Right atrium auricular region (tissue), 2 donors: ENCODE data around the gene KIAA0040. TPM values are rescaled to one million over a fixed set of nuclear protein-coding genes. Genes with fewer than 3 reads are reported as not detected.

Source experiments
- DNase-seq: peaks from one replicate; pipeline ENCODE4 v3.0.0-alpha.2; 2019; ENCODE audit warnings: low spot score
- H3K27ac ChIP-seq, 2 donors: fragments of 200-600 bp; sonication (generic); 1 replicate in 1 of 2; 2 replicates in 1 of 2; pipeline ENCODE4 v1.5.1; 2016 to 2019
- H3K27me3 ChIP-seq, 2 donors: fragments of 200-600 bp; sonication (generic); one replicate each; pipeline versions ENCODE4 v1.5.1 to v1.6.0; 2017 to 2019
- H3K36me3 ChIP-seq: fragments of 200-600 bp; sonication (generic); one replicate; pipeline ENCODE4 v1.5.1; 2016
- H3K4me1 ChIP-seq, 2 donors: fragments of 200-600 bp; sonication (generic); one replicate each; pipeline versions ENCODE4 v1.5.1 to v1.6.0; 2017 to 2019
- H3K4me3 ChIP-seq, 2 donors: fragments of 200-600 bp; sonication (generic); 1 replicate in 1 of 2; 2 replicates in 1 of 2; pipeline ENCODE4 v1.5.1; 2017 to 2019; ENCODE audit warnings: mild to moderate bottlenecking in 1 of 2, moderate library complexity in 1 of 2
- H3K9me3 ChIP-seq, 2 donors: fragments of 200-600 bp; sonication (generic); one replicate each; pipeline ENCODE4 v1.5.1; 2019
- CTCF ChIP-seq, 2 donors: fragments of 200-600 bp; sonication (generic); IDR thresholded peaks; one replicate each; pipeline ENCODE4 v1.5.1; 2019; ENCODE audit warnings: antibody characterized with exemption in 2 of 2
- total RNA-seq, 2 donors: library from RNA; depleted of rRNA; stranded (reverse); fragments of >200 nt; gene quantifications; one replicate each; pipeline ENCODE4 v1.1.0, GENCODE V29; 2016

The KIAA0040 gene
- total RNA-seq, 2 donors from 2014 or later = 11.9 to 37.3 TPM

- H3K9me3 ChIP-seq = no peaks in the 10 kb centered on the region
- no peak overlapping the region for H3K4me3 ChIP-seq
- H3K4me1 ChIP-seq = peaks cover 0 to 53% of the 10 kb centered on the region in 2 donors
- no peak for TF ChIP-seq CTCF (IDR thresholded peaks at IDR 0.05)
- no peak for DNase-seq
- no peak overlapping the region for H3K27ac ChIP-seq
- no peaks in the 10 kb centered on the region for H3K36me3 ChIP-seq
- no peaks in the 10 kb centered on the region for H3K27me3 ChIP-seq
Measured at GRCh38 chr1:175185903-175186302, 6.7 kb downstream of the KIAA0040 start.

GRCh38 chr1:175183586-175183985, 9.0 kb downstream of the KIAA0040 start:
- H3K27ac ChIP-seq = no peak overlapping the region
- H3K9me3 ChIP-seq = no peaks in the 10 kb centered on the region
- H3K4me1 ChIP-seq = peaks cover 0 to 34% of the 10 kb centered on the region in 2 donors
- no peaks in the 10 kb centered on the region for H3K27me3 ChIP-seq
- H3K4me3 ChIP-seq = no peak overlapping the region
- DNase-seq = no peak
- H3K36me3 ChIP-seq = no peaks in the 10 kb centered on the region
- TF ChIP-seq CTCF (IDR thresholded peaks at IDR 0.05) = no peak

GRCh38 chr1:175182201-175182746, 10.3 kb downstream of the KIAA0040 start:
- DNase-seq = no peak
- peaks cover 0 to 29% of the 10 kb centered on the region in 2 donors for H3K4me1 ChIP-seq
- no peak for TF ChIP-seq CTCF (IDR thresholded peaks at IDR 0.05)

GRCh38 chr1:175179837-175180590, 12.6 kb downstream of the KIAA0040 start:
- Histone ChIP-seq H3K9me3 (no peaks in the 10 kb centered on the region), H3K36me3 (peaks cover 16% of the 10 kb centered on the region), H3K27ac (no peak overlapping the region), H3K4me3 (no peak overlapping the region), H3K4me1 (peaks cover 0 to 9% of the 10 kb centered on the region in 2 donors), H3K27me3 (no peaks in the 10 kb centered on the region)
- TF ChIP-seq CTCF (IDR thresholded peaks at IDR 0.05) = no peak
- DNase-seq = no peak

More at GRCh38 chr1:175182201-175182746, 10.3 kb downstream of the KIAA0040 start:
- Histone ChIP-seq H3K9me3 (no peaks in the 10 kb centered on the region), H3K27ac (no peak overlapping the region), H3K27me3 (no peaks in the 10 kb centered on the region), H3K36me3 (peaks cover 10% of the 10 kb centered on the region), H3K4me3 (no peak overlapping the region)

GRCh38 chr1:175178456-175178855, 14.1 kb downstream of the KIAA0040 start:
- Histone ChIP-seq H3K4me1 (peaks cover 0 to 14% of the 10 kb centered on the region in 2 donors), H3K9me3 (no peaks in the 10 kb centered on the region), H3K4me3 (no peak overlapping the region), H3K27me3 (no peaks in the 10 kb centered on the region), H3K27ac (no peak overlapping the region), H3K36me3 (peaks cover 16% of the 10 kb centered on the region)
- no peak for DNase-seq
- no peak for TF ChIP-seq CTCF (IDR thresholded peaks at IDR 0.05)
